HEK293 (cell line): ENCODE measurements around the gene TMEM81.

ENCODE experiments used
- HOXC10 ChIP-seq: sonication (generic); formaldehyde crosslinking; IDR thresholded peaks from 2 replicates; pipeline ENCODE4 v1.8.1; 2023; ENCODE audit warnings: mild to moderate bottlenecking, missing genetic modification reagents
- SETDB1 ChIP-seq: IDR thresholded peaks from one replicate; pipeline ENCODE4 v1.6.1; 2017; ENCODE audit warnings: mild to moderate bottlenecking, low read length, moderate library complexity, mixed read lengths; ENCODE audit not compliant: insufficient read length
- WT1 ChIP-seq: fragments of 450-650 bp; formaldehyde crosslinking; IDR thresholded peaks from 2 replicates; pipeline ENCODE4 v1.5.1; 2016; ENCODE audit warnings: missing biosample characterization, missing genetic modification characterization
- ZBTB48 ChIP-seq: fragments of 450-650 bp; formaldehyde crosslinking; IDR thresholded peaks from 2 replicates; pipeline ENCODE4 v1.5.1; 2016; ENCODE audit warnings: missing biosample characterization, missing genetic modification characterization
- ZNF132 ChIP-seq: fragments of 450-650 bp; formaldehyde crosslinking; IDR thresholded peaks from 2 replicates; pipeline ENCODE4 v1.5.1; 2017; ENCODE audit warnings: missing biosample characterization, missing genetic modification characterization, borderline replicate concordance
- ZNF157 ChIP-seq: fragments of 450-650 bp; formaldehyde crosslinking; IDR thresholded peaks from 2 replicates; pipeline ENCODE4 v1.5.1; 2016; ENCODE audit warnings: missing biosample characterization, missing genetic modification characterization
- ZNF239 ChIP-seq: fragments of 450-650 bp; formaldehyde crosslinking; IDR thresholded peaks from 2 replicates; pipeline ENCODE4 v1.5.1; 2016; ENCODE audit warnings: missing biosample characterization, missing genetic modification characterization
- ZNF248 ChIP-seq: fragments of 450-650 bp; formaldehyde crosslinking; IDR thresholded peaks from 2 replicates; pipeline ENCODE4 v1.5.1; 2017; ENCODE audit warnings: missing biosample characterization, missing genetic modification characterization
- ZNF473 ChIP-seq: fragments of 450-650 bp; formaldehyde crosslinking; IDR thresholded peaks from 2 replicates; pipeline ENCODE4 v1.5.1; 2017; ENCODE audit warnings: missing biosample characterization, missing genetic modification characterization
- ZNF514 ChIP-seq: fragments of 450-650 bp; formaldehyde crosslinking; IDR thresholded peaks from 2 replicates; pipeline ENCODE4 v1.5.1; 2016; ENCODE audit warnings: missing biosample characterization, missing genetic modification characterization
- ZNF529 ChIP-seq: fragments of 450-650 bp; formaldehyde crosslinking; IDR thresholded peaks from 2 replicates; pipeline ENCODE4 v1.5.1; 2017; ENCODE audit warnings: missing genetic modification characterization, missing biosample characterization; ENCODE audit not compliant: insufficient replicate concordance
- ZNF571 ChIP-seq: fragments of 450-650 bp; formaldehyde crosslinking; IDR thresholded peaks from 2 replicates; pipeline ENCODE4 v1.5.0; 2017; ENCODE audit warnings: missing biosample characterization, missing genetic modification characterization
- ZNF621 ChIP-seq: fragments of 450-650 bp; formaldehyde crosslinking; IDR thresholded peaks from 2 replicates; pipeline ENCODE4 v1.5.1; 2017; ENCODE audit warnings: missing biosample characterization, missing genetic modification characterization
- ZNF747 ChIP-seq: fragments of 450-650 bp; formaldehyde crosslinking; IDR thresholded peaks from 2 replicates; pipeline ENCODE4 v1.5.1; 2016; ENCODE audit warnings: missing biosample characterization, missing genetic modification characterization
- ZNF837 ChIP-seq: fragments of 450-650 bp; formaldehyde crosslinking; IDR thresholded peaks from 2 replicates; pipeline ENCODE4 v1.5.1; 2016; ENCODE audit warnings: missing biosample characterization, missing genetic modification characterization
- ZSCAN23 ChIP-seq: fragments of 450-650 bp; formaldehyde crosslinking; IDR thresholded peaks from 2 replicates; pipeline ENCODE4 v1.5.1; 2016; ENCODE audit warnings: missing biosample characterization, missing genetic modification characterization
- TF ChIP-seq, protein P1 (sequence below): fragments of 450-650 bp; formaldehyde crosslinking; IDR thresholded peaks from 2 replicates; pipeline ENCODE4 v1.5.1; 2016; ENCODE audit warnings: missing biosample characterization, missing genetic modification characterization, low read depth
- TF ChIP-seq, protein P2 (sequence below): fragments of 450-650 bp; formaldehyde crosslinking; IDR thresholded peaks from 2 replicates; pipeline ENCODE4 v1.5.1; 2016; ENCODE audit warnings: missing biosample characterization, missing genetic modification characterization
- TF ChIP-seq, protein P3 (sequence below): fragments of 450-650 bp; formaldehyde crosslinking; IDR thresholded peaks from 2 replicates; pipeline ENCODE4 v1.5.1; 2016; ENCODE audit warnings: missing biosample characterization, missing genetic modification characterization, borderline replicate concordance
- TF ChIP-seq, protein P4 (sequence below): fragments of 450-650 bp; formaldehyde crosslinking; IDR thresholded peaks from 2 replicates; pipeline ENCODE4 v1.5.1; 2016; ENCODE audit warnings: missing biosample characterization, missing genetic modification characterization
- TF ChIP-seq, protein P5 (sequence below): fragments of 450-650 bp; formaldehyde crosslinking; IDR thresholded peaks from 2 replicates; pipeline ENCODE4 v1.5.1; 2016; ENCODE audit warnings: missing biosample characterization, missing genetic modification characterization
- TF ChIP-seq, protein P6 (sequence below): fragments of 450-650 bp; formaldehyde crosslinking; IDR thresholded peaks from 2 replicates; pipeline ENCODE4 v1.5.1; 2016; ENCODE audit warnings: missing biosample characterization, missing genetic modification characterization
- TF ChIP-seq, protein P7 (sequence below): fragments of 450-650 bp; formaldehyde crosslinking; IDR thresholded peaks from 2 replicates; pipeline ENCODE4 v1.5.1; 2016; ENCODE audit warnings: missing biosample characterization, missing genetic modification characterization

The TMEM81 gene

DNA sequence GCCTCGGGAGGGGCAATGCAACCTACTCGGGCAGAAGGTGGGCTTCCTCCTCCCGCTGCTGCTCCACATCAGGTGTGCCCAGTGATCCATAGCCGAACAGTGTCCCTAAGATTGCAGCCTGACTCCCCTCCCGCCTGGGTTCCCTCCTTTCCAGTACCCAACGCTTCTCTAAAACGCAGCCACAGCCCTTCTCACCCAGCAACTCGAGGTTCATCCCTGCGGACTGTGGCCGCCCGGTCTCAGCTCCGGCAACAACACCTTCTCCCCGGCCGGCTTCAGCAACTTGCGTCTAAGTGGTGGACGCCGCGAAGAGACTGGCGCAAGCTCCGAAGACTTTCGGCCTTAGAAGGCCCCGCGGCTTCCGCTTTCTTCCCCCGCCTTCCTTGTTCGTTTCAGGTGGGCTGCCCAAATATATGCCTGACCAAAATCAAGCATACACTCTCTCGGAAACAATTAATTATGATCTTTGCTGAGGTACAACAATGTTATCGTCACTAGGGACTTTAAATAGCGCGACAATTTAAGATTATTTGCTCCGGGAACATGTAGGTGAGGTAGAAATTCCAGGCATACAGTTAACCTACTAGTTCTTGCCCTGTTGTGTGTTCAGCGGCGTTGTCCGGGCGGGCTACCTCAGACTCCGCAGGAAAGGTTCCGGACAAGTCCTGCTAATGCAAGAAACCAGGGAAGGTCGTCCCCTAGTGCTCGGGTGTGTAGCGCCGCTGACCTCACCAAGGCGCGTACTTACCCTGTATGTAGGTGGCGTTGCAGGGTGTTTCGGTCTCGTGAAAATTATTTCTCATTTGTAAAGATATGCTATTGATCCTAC lies 37.6 kb upstream of the TMEM81 start, which contains the start of gene RBBP5 (continued):
- TF ChIP-seq, protein P1, sequence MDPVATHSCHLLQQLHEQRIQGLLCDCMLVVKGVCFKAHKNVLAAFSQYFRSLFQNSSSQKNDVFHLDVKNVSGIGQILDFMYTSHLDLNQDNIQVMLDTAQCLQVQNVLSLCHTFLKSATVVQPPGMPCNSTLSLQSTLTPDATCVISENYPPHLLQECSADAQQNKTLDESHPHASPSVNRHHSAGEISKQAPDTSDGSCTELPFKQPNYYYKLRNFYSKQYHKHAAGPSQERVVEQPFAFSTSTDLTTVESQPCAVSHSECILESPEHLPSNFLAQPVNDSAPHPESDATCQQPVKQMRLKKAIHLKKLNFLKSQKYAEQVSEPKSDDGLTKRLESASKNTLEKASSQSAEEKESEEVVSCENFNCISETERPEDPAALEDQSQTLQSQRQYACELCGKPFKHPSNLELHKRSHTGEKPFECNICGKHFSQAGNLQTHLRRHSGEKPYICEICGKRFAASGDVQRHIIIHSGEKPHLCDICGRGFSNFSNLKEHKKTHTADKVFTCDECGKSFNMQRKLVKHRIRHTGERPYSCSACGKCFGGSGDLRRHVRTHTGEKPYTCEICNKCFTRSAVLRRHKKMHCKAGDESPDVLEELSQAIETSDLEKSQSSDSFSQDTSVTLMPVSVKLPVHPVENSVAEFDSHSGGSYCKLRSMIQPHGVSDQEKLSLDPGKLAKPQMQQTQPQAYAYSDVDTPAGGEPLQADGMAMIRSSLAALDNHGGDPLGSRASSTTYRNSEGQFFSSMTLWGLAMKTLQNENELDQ, result no peak
- TF ChIP-seq ZNF157 (tag by site-specific recombination) (no peak), SETDB1 (peak; percentile 28), ZNF529 (tag by site-specific recombination) (no peak), ZNF473 (tag by site-specific recombination) (no peak), ZBTB48 (tag by site-specific recombination) (peak; percentile 82), ZNF621 (no peak), ZSCAN23 (tag by site-specific recombination) (peak; percentile 99), ZNF248 (tag by site-specific recombination) (no peak), ZNF132 (tag by site-specific recombination) (no peak), ZNF571 (no peak), ZNF514 (tag by site-specific recombination) (no peak), WT1 (tag by site-specific recombination) (peak; percentile 51; the same call in 1 of the 2 replicates), ZNF747 (tag by site-specific recombination) (no peak), ZNF239 (tag by site-specific recombination) (no peak; the same call in 1 of the 2 replicates), ZNF837 (no peak), HOXC10 (CRISPR knock-in tag) (no peak)
- TF ChIP-seq, protein P2, sequence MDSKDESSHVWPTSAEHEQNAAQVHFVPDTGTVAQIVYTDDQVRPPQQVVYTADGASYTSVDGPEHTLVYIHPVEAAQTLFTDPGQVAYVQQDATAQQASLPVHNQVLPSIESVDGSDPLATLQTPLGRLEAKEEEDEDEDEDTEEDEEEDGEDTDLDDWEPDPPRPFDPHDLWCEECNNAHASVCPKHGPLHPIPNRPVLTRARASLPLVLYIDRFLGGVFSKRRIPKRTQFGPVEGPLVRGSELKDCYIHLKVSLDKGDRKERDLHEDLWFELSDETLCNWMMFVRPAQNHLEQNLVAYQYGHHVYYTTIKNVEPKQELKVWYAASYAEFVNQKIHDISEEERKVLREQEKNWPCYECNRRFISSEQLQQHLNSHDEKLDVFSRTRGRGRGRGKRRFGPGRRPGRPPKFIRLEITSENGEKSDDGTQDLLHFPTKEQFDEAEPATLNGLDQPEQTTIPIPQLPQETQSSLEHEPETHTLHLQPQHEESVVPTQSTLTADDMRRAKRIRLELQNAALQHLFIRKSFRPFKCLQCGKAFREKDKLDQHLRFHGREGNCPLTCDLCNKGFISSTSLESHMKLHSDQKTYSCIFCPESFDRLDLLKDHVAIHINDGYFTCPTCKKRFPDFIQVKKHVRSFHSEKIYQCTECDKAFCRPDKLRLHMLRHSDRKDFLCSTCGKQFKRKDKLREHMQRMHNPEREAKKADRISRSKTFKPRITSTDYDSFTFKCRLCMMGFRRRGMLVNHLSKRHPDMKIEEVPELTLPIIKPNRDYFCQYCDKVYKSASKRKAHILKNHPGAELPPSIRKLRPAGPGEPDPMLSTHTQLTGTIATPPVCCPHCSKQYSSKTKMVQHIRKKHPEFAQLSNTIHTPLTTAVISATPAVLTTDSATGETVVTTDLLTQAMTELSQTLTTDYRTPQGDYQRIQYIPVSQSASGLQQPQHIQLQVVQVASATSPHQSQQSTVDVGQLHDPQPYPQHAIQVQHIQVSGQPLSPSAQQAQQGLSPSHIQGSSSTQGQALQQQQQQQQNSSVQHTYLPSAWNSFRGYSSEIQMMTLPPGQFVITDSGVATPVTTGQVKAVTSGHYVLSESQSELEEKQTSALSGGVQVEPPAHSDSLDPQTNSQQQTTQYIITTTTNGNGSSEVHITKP (tag by site-specific recombination), result peak; percentile 93
- TF ChIP-seq, protein P3, sequence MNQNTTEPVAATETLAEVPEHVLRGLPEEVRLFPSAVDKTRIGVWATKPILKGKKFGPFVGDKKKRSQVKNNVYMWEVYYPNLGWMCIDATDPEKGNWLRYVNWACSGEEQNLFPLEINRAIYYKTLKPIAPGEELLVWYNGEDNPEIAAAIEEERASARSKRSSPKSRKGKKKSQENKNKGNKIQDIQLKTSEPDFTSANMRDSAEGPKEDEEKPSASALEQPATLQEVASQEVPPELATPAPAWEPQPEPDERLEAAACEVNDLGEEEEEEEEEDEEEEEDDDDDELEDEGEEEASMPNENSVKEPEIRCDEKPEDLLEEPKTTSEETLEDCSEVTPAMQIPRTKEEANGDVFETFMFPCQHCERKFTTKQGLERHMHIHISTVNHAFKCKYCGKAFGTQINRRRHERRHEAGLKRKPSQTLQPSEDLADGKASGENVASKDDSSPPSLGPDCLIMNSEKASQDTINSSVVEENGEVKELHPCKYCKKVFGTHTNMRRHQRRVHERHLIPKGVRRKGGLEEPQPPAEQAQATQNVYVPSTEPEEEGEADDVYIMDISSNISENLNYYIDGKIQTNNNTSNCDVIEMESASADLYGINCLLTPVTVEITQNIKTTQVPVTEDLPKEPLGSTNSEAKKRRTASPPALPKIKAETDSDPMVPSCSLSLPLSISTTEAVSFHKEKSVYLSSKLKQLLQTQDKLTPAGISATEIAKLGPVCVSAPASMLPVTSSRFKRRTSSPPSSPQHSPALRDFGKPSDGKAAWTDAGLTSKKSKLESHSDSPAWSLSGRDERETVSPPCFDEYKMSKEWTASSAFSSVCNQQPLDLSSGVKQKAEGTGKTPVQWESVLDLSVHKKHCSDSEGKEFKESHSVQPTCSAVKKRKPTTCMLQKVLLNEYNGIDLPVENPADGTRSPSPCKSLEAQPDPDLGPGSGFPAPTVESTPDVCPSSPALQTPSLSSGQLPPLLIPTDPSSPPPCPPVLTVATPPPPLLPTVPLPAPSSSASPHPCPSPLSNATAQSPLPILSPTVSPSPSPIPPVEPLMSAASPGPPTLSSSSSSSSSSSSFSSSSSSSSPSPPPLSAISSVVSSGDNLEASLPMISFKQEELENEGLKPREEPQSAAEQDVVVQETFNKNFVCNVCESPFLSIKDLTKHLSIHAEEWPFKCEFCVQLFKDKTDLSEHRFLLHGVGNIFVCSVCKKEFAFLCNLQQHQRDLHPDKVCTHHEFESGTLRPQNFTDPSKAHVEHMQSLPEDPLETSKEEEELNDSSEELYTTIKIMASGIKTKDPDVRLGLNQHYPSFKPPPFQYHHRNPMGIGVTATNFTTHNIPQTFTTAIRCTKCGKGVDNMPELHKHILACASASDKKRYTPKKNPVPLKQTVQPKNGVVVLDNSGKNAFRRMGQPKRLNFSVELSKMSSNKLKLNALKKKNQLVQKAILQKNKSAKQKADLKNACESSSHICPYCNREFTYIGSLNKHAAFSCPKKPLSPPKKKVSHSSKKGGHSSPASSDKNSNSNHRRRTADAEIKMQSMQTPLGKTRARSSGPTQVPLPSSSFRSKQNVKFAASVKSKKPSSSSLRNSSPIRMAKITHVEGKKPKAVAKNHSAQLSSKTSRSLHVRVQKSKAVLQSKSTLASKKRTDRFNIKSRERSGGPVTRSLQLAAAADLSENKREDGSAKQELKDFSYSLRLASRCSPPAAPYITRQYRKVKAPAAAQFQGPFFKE (tag by site-specific recombination), result no peak
- TF ChIP-seq, protein P4, sequence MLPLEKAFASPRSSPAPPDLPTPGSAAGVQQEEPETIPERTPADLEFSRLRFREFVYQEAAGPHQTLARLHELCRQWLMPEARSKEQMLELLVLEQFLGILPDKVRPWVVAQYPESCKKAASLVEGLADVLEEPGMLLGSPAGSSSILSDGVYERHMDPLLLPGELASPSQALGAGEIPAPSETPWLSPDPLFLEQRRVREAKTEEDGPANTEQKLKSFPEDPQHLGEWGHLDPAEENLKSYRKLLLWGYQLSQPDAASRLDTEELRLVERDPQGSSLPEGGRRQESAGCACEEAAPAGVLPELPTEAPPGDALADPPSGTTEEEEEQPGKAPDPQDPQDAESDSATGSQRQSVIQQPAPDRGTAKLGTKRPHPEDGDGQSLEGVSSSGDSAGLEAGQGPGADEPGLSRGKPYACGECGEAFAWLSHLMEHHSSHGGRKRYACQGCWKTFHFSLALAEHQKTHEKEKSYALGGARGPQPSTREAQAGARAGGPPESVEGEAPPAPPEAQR (tag by site-specific recombination), result peak; percentile 98
- TF ChIP-seq, protein P5, sequence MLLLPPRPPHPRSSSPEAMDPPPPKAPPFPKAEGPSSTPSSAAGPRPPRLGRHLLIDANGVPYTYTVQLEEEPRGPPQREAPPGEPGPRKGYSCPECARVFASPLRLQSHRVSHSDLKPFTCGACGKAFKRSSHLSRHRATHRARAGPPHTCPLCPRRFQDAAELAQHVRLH (tag by site-specific recombination), result peak; percentile 97
- TF ChIP-seq, protein P6, sequence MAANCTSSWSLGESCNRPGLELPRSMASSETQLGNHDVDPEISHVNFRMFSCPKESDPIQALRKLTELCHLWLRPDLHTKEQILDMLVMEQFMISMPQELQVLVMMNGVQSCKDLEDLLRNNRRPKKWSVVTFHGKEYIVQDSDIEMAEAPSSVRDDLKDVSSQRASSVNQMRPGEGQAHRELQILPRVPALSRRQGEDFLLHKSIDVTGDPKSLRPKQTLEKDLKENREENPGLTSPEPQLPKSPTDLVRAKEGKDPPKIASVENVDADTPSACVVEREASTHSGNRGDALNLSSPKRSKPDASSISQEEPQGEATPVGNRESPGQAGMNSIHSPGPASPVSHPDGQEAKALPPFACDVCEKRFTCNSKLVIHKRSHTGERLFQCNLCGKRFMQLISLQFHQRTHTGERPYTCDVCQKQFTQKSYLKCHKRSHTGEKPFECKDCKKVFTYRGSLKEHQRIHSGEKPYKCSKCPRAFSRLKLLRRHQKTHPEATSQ (tag by site-specific recombination), result peak; percentile 95
- TF ChIP-seq, protein P7, sequence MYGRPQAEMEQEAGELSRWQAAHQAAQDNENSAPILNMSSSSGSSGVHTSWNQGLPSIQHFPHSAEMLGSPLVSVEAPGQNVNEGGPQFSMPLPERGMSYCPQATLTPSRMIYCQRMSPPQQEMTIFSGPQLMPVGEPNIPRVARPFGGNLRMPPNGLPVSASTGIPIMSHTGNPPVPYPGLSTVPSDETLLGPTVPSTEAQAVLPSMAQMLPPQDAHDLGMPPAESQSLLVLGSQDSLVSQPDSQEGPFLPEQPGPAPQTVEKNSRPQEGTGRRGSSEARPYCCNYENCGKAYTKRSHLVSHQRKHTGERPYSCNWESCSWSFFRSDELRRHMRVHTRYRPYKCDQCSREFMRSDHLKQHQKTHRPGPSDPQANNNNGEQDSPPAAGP (tag by site-specific recombination), result peak; percentile 99
